HepG2 (cell line): ENCODE results near the gene B4GALT4. TPM values are rescaled to one million over a fixed set of nuclear protein-coding genes. Genes with fewer than 3 reads are reported as not detected.

Experiments used
- ATAC-seq: fragments of 200-7000 bp; cut with Tn5 transposase; 3 replicates; pipeline ENCODE4 v1.9.1; 2020; ENCODE audit warnings: mild to moderate bottlenecking, moderate library complexity
- BruUV-seq: library from RNA; stranded (reverse); fragments of 400-500 nt; replicated peaks from 2 replicates; lab custom pipeline; 2021; lab: Mats Ljungman, UMichigan
- CTCF ChIA-PET: fragments of 300-600 bp; formaldehyde crosslinking; extraction: SDS; loops from one replicate; lab custom pipeline; 2021; ENCODE audit warnings: low total read pairs, inconsistent platforms, low intra/inter-chr PET ratio; lab: Yijun Ruan, JAX
- POLR2A ChIA-PET: fragments of 350-600 bp; sonication (Branson Sonifier 250); formaldehyde crosslinking; loops from one replicate; lab custom pipeline; 2020; ENCODE audit warnings: antibody characterized with exemption, inconsistent platforms; lab: Yijun Ruan, JAX
- DNase-seq: peaks from one replicate; pipeline ENCODE4 v3.0.0-alpha.2; 2015; ENCODE audit warnings: low spot score
- FAIRE-seq: peaks from 3 replicates; lab custom pipeline; 2011; peaks lifted over from hg19 to GRCh38; lab: Jason Lieb, UNC
- H2AFZ ChIP-seq: one replicate; pipeline ENCODE4 v1.6.1; 2011; ENCODE audit warnings: low read length, inconsistent platforms
- H3K27ac ChIP-seq: fragments of 300-600 bp; 3 replicates; pipeline ENCODE4 v1.8.0; 2011; ENCODE audit warnings: mixed run types, mild to moderate bottlenecking, mixed read lengths, low read length, inconsistent platforms; ENCODE audit not compliant: insufficient read depth; ENCODE audit errors: extremely low read length
- H3K27me3 ChIP-seq, 2 experiments: fragments of 200-600 bp in 1 of 2; 2 replicates in 1 of 2; 3 replicates in 1 of 2; pipeline versions ENCODE4 v1.6.0 to v1.8.0; 2011; ENCODE audit warnings: low read length in 2 of 2, mild to moderate bottlenecking in 2 of 2, moderate library complexity in 2 of 2, inconsistent platforms in 1 of 2; ENCODE audit not compliant: insufficient read depth in 2 of 2, control insufficient read depth in 1 of 2
- H3K36me3 ChIP-seq, 2 experiments: fragments of 200-600 bp in 1 of 2; replicated peaks in 1 of 2; 2 replicates in 1 of 2; 3 replicates in 1 of 2; pipeline versions ENCODE4 v1.5.1 to v1.8.0; 2011; ENCODE audit warnings: low read length in 2 of 2, inconsistent platforms in 1 of 2; ENCODE audit not compliant: insufficient read depth in 2 of 2, control insufficient read depth in 1 of 2
- H3K4me1 ChIP-seq: 2 replicates; pipeline ENCODE4 v1.5.1; 2012; ENCODE audit warnings: low read length, inconsistent platforms; ENCODE audit not compliant: insufficient read depth
- H3K4me2 ChIP-seq: 2 replicates; pipeline ENCODE4 v1.6.0; 2011; ENCODE audit warnings: low read depth, low read length, inconsistent platforms
- H3K4me3 ChIP-seq, 3 experiments: fragments of 200-600 bp in 1 of 3; sonication (generic), shearing (Covaris generic) in 1 of 3; replicated peaks in 1 of 3; 2 replicates each; pipeline ENCODE4 v1.5.1; 2011 to 2016; ENCODE audit warnings: low read length in 3 of 3, inconsistent platforms in 2 of 3, low read depth in 2 of 3, mild to moderate bottlenecking in 2 of 3, control low read depth in 1 of 3, mixed read lengths in 1 of 3; ENCODE audit not compliant: insufficient read depth in 1 of 3
- H3K79me2 ChIP-seq: one replicate; pipeline ENCODE4 v1.6.1; 2011; ENCODE audit warnings: low read length, inconsistent platforms; ENCODE audit not compliant: insufficient read depth
- H3K9ac ChIP-seq: 2 replicates; pipeline ENCODE4 v1.6.0; 2011; ENCODE audit warnings: mild to moderate bottlenecking, low read depth, low read length, inconsistent platforms; ENCODE audit not compliant: insufficient read depth
- H3K9me3 ChIP-seq: 2 replicates; pipeline ENCODE4 v1.5.1; 2012; ENCODE audit warnings: mild to moderate bottlenecking, low read length
- H4K20me1 ChIP-seq: 2 replicates; pipeline ENCODE4 v1.6.0; 2011; ENCODE audit warnings: inconsistent platforms, mild to moderate bottlenecking, low read length, moderate library complexity; ENCODE audit not compliant: insufficient read depth
- ARNTL ChIP-seq: sonication (generic); formaldehyde crosslinking; IDR thresholded peaks from 2 replicates; pipeline ENCODE4 v1.4.0; 2020; ENCODE audit warnings: mild to moderate bottlenecking, missing genetic modification reagents
- GABPB1 ChIP-seq: IDR thresholded peaks from 2 replicates; pipeline ENCODE4 v1.6.1; 2016; ENCODE audit warnings: mild to moderate bottlenecking, missing genetic modification reagents, moderate library complexity, missing compliant biosample characterization
- GATA4 ChIP-seq: sonication (generic); IDR thresholded peaks from 2 replicates; pipeline ENCODE4 v1.6.1; 2016; ENCODE audit warnings: antibody characterized with exemption, low read depth, borderline replicate concordance
- HNF1A ChIP-seq, 2 experiments: sonication (generic) in 1 of 2; formaldehyde crosslinking in 1 of 2; IDR thresholded peaks; 2 replicates each; pipeline versions ENCODE4 v1.4.0 to v1.6.1; 2016 to 2020; ENCODE audit warnings: borderline replicate concordance in 1 of 2, low read depth in 1 of 2, mild to moderate bottlenecking in 1 of 2, missing genetic modification reagents in 1 of 2
- KDM3A ChIP-seq: IDR thresholded peaks from 2 replicates; pipeline ENCODE4 v1.6.1; 2018; ENCODE audit warnings: low read depth, missing compliant biosample characterization
- KDM5B ChIP-seq: sonication (generic); formaldehyde crosslinking; IDR thresholded peaks from 2 replicates; pipeline ENCODE4 v1.4.0; 2020; ENCODE audit warnings: missing genetic modification reagents, mild to moderate bottlenecking, borderline replicate concordance
- KLF9 ChIP-seq: IDR thresholded peaks from 2 replicates; pipeline ENCODE4 v1.6.1; 2016; ENCODE audit warnings: low read depth
- PAXIP1 ChIP-seq: sonication (generic); formaldehyde crosslinking; conservative IDR thresholded peaks from 2 replicates; pipeline ENCODE4 v1.4.0; 2020; ENCODE audit warnings: mild to moderate bottlenecking, missing genetic modification reagents, moderate library complexity
- SOX5 ChIP-seq: IDR thresholded peaks from 2 replicates; pipeline ENCODE4 v1.6.1; 2016; ENCODE audit warnings: borderline replicate concordance
- SP140L ChIP-seq: sonication (generic); formaldehyde crosslinking; IDR thresholded peaks from 2 replicates; pipeline ENCODE4 v1.4.0; 2020; ENCODE audit warnings: missing genetic modification reagents, borderline replicate concordance
- SUZ12 ChIP-seq: fragments of 150-350 bp; IDR thresholded peaks from 2 replicates; pipeline ENCODE4 v1.6.1; 2014; ENCODE audit warnings: low read depth, low read length
- TOE1 ChIP-seq: sonication (generic); formaldehyde crosslinking; IDR thresholded peaks from 2 replicates; pipeline ENCODE4 v1.4.0; 2020; ENCODE audit warnings: mild to moderate bottlenecking, missing genetic modification reagents
- ZNF337 ChIP-seq: sonication (generic); formaldehyde crosslinking; IDR thresholded peaks from 2 replicates; pipeline ENCODE4 v1.5.1; 2020; ENCODE audit warnings: missing genetic modification reagents, low read depth, mild to moderate bottlenecking, borderline replicate concordance
- ZNF563 ChIP-seq: sonication (generic); formaldehyde crosslinking; IDR thresholded peaks from 2 replicates; pipeline ENCODE4 v1.8.0; 2022; ENCODE audit warnings: mild to moderate bottlenecking, moderate library complexity, missing genetic modification reagents
- ZNF772 ChIP-seq: sonication (generic); formaldehyde crosslinking; IDR thresholded peaks from 2 replicates; pipeline ENCODE4 v1.5.0; 2020; ENCODE audit warnings: mild to moderate bottlenecking, missing genetic modification reagents
- ZNF777 ChIP-seq: sonication (generic); formaldehyde crosslinking; IDR thresholded peaks from 2 replicates; pipeline ENCODE4 v1.4.0; 2020; ENCODE audit warnings: missing genetic modification reagents
- WGBS: methylation state at CpG from one replicate; pipeline ENCODE4 v1.1.6; 2017; ENCODE audit warnings: low lambda C conversion rate; 5-methylcytosine and 5-hydroxymethylcytosine counted together
- in situ Hi-C: cut with HindIII; loops from 2 replicates; pipeline ENCODE4 v1.10.0; 2017; ENCODE audit warnings: low pct_unique_long_range_greater_than_20kb; ENCODE audit not compliant: extremely low pct_ligation_motif_present
- intact Hi-C: fragments of 100-400 bp; cut with micrococcal nuclease; formaldehyde crosslinking; loops from one replicate; pipeline ENCODE4 v1.10.0; 2022; ENCODE audit not compliant: unreplicated experiment
- polyA plus RNA-seq, 8 experiments: library from polyadenylated mRNA; depleted of rRNA in 3 of 8; stranded (reverse) in 7 of 8; unstranded in 1 of 8; fragments of >200 nt; fragmentation: Illumina TruSeq in 4 of 8; extraction: Trizol in 4 of 8; gene quantifications; 2 replicates each; pipeline versions ENCODE4 v1.2.1 to v1.2.3, GENCODE V29; 2011 to 2016; ENCODE audit warnings: low read depth in 4 of 8, missing spikeins in 1 of 8, mixed read lengths in 1 of 8; ENCODE audit not compliant: insufficient read depth in 1 of 8
- total RNA-seq, 5 experiments: library from RNA; depleted of rRNA; stranded (reverse); fragments of >200 nt; fragmentation: Illumina TruSeq; extraction: Trizol; gene quantifications; 2 replicates each; pipeline ENCODE4 v1.2.3, GENCODE V29; 2016; ENCODE audit warnings: low read depth in 1 of 5
- TF ChIP-seq, protein P1 (sequence below): sonication (generic); formaldehyde crosslinking; IDR thresholded peaks from 2 replicates; pipeline ENCODE4 v1.4.0; 2020; ENCODE audit warnings: missing genetic modification reagents, mild to moderate bottlenecking, borderline replicate concordance

B4GALT4 gene
- total and polyA plus RNA-seq, 2 of the 13 experiments (the other 11 are each of a cell fraction or from before 2014, with no cell fraction given) = 16.9 to 29.0 TPM

DNA sequence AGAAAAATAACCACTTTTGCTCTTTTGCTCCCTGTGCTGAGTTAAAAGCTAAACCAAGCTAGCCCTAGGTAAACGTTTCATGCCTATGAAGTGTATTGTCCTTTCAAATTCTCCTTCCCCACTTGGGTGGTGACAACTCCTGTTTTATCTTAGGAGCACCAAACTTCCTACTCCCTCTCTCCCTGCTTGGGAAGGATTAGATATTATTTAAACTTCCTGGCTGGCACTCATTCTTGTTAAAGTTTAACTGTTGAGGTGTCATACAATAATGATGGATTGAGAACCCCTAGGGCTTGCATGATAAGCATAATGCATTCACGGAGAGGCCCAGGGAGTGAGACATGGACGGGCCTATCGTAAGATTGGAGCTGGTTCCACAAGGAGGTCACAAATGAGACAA, 29.5 kb downstream of the B4GALT4 start:
- no peaks in the 10 kb centered on the region for H3K27me3 ChIP-seq
- no peak overlapping the region for H2AFZ ChIP-seq
- H3K4me3 ChIP-seq = no peak overlapping the region
- H3K4me2 ChIP-seq = no peak overlapping the region
- FAIRE-seq (no peak), ATAC-seq (peak; percentile 37), DNase-seq (peak; percentile 35)
- no peak overlapping the region for H3K27ac ChIP-seq
- no TSS peak for BruUV-seq
- 24% methylated on average over 4 of the region's 4 CpGs for WGBS
- in situ Hi-C loops = no loop called here
- H3K4me1 ChIP-seq = peaks cover 21% of the 10 kb centered on the region
- ChIA-PET CTCF (no interaction called here), POLR2A (no interaction called here)
- no peaks in the 10 kb centered on the region for H3K79me2 ChIP-seq
- intact Hi-C loops = no loop called here
- H3K9ac ChIP-seq = no peak overlapping the region
- no peaks in the 10 kb centered on the region for H4K20me1 ChIP-seq
- no peaks in the 10 kb centered on the region for H3K9me3 ChIP-seq
- peaks cover 10 to 42% of the 10 kb centered on the region in 2 experiments; a peak in 4 of 5 replicates for H3K36me3 ChIP-seq
- TF ChIP-seq KLF9 (CRISPR knock-in tag) = no peak
- TF ChIP-seq ZNF777 (CRISPR knock-in tag) = no peak
- TF ChIP-seq ZNF772 (CRISPR knock-in tag) = no peak
- TF ChIP-seq, protein P1, sequence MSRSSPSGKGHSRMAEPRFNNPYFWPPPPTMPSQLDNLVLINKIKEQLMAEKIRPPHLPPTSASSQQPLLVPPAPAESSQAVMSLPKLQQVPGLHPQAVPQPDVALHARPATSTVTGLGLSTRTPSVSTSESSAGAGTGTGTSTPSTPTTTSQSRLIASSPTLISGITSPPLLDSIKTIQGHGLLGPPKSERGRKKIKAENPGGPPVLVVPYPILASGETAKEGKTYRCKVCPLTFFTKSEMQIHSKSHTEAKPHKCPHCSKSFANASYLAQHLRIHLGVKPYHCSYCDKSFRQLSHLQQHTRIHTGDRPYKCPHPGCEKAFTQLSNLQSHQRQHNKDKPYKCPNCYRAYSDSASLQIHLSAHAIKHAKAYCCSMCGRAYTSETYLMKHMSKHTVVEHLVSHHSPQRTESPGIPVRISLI = peak; percentile 46; the same call in 1 of the 2 replicates
- TF ChIP-seq GATA4 = no peak
- no peak for TF ChIP-seq ZNF563 (CRISPR knock-in tag)
- TF ChIP-seq SOX5 (CRISPR knock-in tag) = peak; percentile 15; the same call in 1 of the 2 replicates
- no peak for TF ChIP-seq TOE1 (CRISPR knock-in tag)
- no peak for TF ChIP-seq SP140L (CRISPR knock-in tag)
- TF ChIP-seq ZNF337 (CRISPR knock-in tag) = no peak
- TF ChIP-seq KDM3A (CRISPR knock-in tag) = no peak
- TF ChIP-seq GABPB1 = no peak
- TF ChIP-seq ARNTL (CRISPR knock-in tag) = no peak
- no peak for TF ChIP-seq SUZ12
- no peak for TF ChIP-seq KDM5B
- TF ChIP-seq PAXIP1 = peak; percentile 21; the same call in 1 of the 2 replicates
- peak; percentile 33; the same call in 1 of the 2 replicates for TF ChIP-seq HNF1A (IDR thresholded peaks at IDR 0.05; ENCODE audit: low read depth)
- TF ChIP-seq HNF1A (CRISPR knock-in tag; IDR thresholded peaks at IDR 0.05; ENCODE audit: borderline replicate concordance) = no peak; the same call in 1 of the 2 replicates
